DOHH2 (cell line): ENCODE results near the gene TNNC2.

ENCODE experiments used
- H3F3A ChIP-seq: fragments of 200-600 bp; sonication (generic), shearing (Covaris generic); 2 replicates; pipeline ENCODE4 v1.6.0; 2016; ENCODE audit warnings: antibody characterized with exemption, mild to moderate bottlenecking; ENCODE audit not compliant: control insufficient read depth, insufficient read depth
- H3K27ac ChIP-seq: fragments of 200-600 bp; sonication (generic); 2 replicates; pipeline ENCODE4 v1.5.1; 2014; ENCODE audit warnings: low read depth, mild to moderate bottlenecking, low read length, moderate library complexity
- H3K27me3 ChIP-seq: fragments of 200-600 bp; sonication (generic); 2 replicates; pipeline ENCODE4 v1.6.1; 2014; ENCODE audit warnings: mild to moderate bottlenecking, low read length, mixed read lengths; ENCODE audit not compliant: control insufficient read depth
- H3K36me3 ChIP-seq: fragments of 200-600 bp; sonication (generic); 2 replicates; pipeline ENCODE4 v1.6.1; 2014; ENCODE audit warnings: mild to moderate bottlenecking, low read length, moderate library complexity, mixed read lengths; ENCODE audit not compliant: control insufficient read depth
- H3K4me1 ChIP-seq: fragments of 200-600 bp; sonication (generic); 2 replicates; pipeline ENCODE4 v1.6.1; 2014; ENCODE audit warnings: mild to moderate bottlenecking, low read length, mixed read lengths; ENCODE audit not compliant: control insufficient read depth
- H3K4me2 ChIP-seq: fragments of 200-600 bp; sonication (generic); 2 replicates; pipeline ENCODE4 v1.6.0; 2014; ENCODE audit warnings: mild to moderate bottlenecking, low read length, moderate library complexity
- H3K4me3 ChIP-seq: fragments of 200-600 bp; sonication (generic); 2 replicates; pipeline ENCODE4 v1.5.1; 2014; ENCODE audit warnings: mild to moderate bottlenecking, low read length, mixed read lengths
- H3K79me2 ChIP-seq: fragments of 200-600 bp; sonication (generic); 2 replicates; pipeline ENCODE4 v1.6.1; 2014; ENCODE audit warnings: mild to moderate bottlenecking, low read length, mixed read lengths; ENCODE audit not compliant: control insufficient read depth
- H3K9me2 ChIP-seq: fragments of 200-600 bp; sonication (generic); replicated peaks from 2 replicates; pipeline ENCODE4 v1.6.1; 2014; ENCODE audit warnings: mild to moderate bottlenecking, low read length, mixed read lengths; ENCODE audit not compliant: control insufficient read depth
- H3K9me3 ChIP-seq: fragments of 200-600 bp; sonication (generic); 2 replicates; pipeline ENCODE4 v1.6.1; 2014; ENCODE audit warnings: antibody characterized with exemption, low read length, mixed read lengths; ENCODE audit not compliant: control insufficient read depth, insufficient read depth
- H4K20me1 ChIP-seq: fragments of 200-600 bp; sonication (generic); 2 replicates; pipeline ENCODE4 v1.6.0; 2014; ENCODE audit warnings: low read depth, mild to moderate bottlenecking, antibody characterized with exemption, low read length, moderate library complexity; ENCODE audit not compliant: control insufficient read depth, insufficient read depth
- CTCF ChIP-seq: fragments of 200-600 bp; sonication (generic); IDR thresholded peaks from one replicate; pipeline ENCODE4 v1.5.1; 2014; ENCODE audit warnings: antibody characterized with exemption, mild to moderate bottlenecking, low read depth, low read length; ENCODE audit not compliant: poor library complexity, severe bottlenecking
- EZH2phosphoT487 ChIP-seq: fragments of 200-600 bp; sonication (generic); IDR thresholded peaks from 2 replicates; pipeline ENCODE4 v1.6.1; 2017; ENCODE audit warnings: borderline replicate concordance, mild to moderate bottlenecking, antibody characterized with exemption, low read length, moderate library complexity, mixed read lengths

The TNNC2 gene

GRCh38 chr20:45842169-45842812 is 15.2 kb upstream of the TNNC2 start:
- H3K4me1 ChIP-seq = peaks cover 20% of the 10 kb centered on the region
- peak overlapping the region; percentile 65 for H3K4me2 ChIP-seq
- H3K27ac ChIP-seq = peak overlapping the region; percentile 75
- peaks cover 24% of the 10 kb centered on the region for H3K36me3 ChIP-seq
- H3F3A ChIP-seq = 0 out of 2 replicates have a peak, but pooled peaks cover under 1% of the 10 kb centered on the region
- no peaks in the 10 kb centered on the region for H3K9me3 ChIP-seq
- H3K27me3 ChIP-seq = no peaks in the 10 kb centered on the region
- H3K79me2 ChIP-seq = no peaks in the 10 kb centered on the region
- H4K20me1 ChIP-seq = no peaks in the 10 kb centered on the region
- H3K9me2 ChIP-seq = no peaks in the 10 kb centered on the region
- peak overlapping the region; percentile 45 for H3K4me3 ChIP-seq
- TF ChIP-seq CTCF (no peak), EZH2phosphoT487 (no peak)

- Histone ChIP-seq H3K4me2 (peak overlapping the region; percentile 65), H3K9me3 (no peaks in the 10 kb centered on the region), H4K20me1 (no peaks in the 10 kb centered on the region), H3K27ac (peak overlapping the region; percentile 75), H3F3A (0 out of 2 replicates have a peak, but pooled peaks cover 2% of the 10 kb centered on the region), H3K27me3 (no peaks in the 10 kb centered on the region), H3K4me1 (peaks cover 20% of the 10 kb centered on the region), H3K4me3 (peak overlapping the region; percentile 45), H3K36me3 (peaks cover 24% of the 10 kb centered on the region), H3K9me2 (no peaks in the 10 kb centered on the region), H3K79me2 (no peaks in the 10 kb centered on the region)
- no peak for TF ChIP-seq EZH2phosphoT487
- TF ChIP-seq CTCF = no peak
Measured at GRCh38 chr20:45841407-45842129, 14.5 kb upstream of the TNNC2 start.

GRCh38 chr20:45840700-45841198 is 13.6 kb upstream of the TNNC2 start:
- Histone ChIP-seq H3K4me1 (peaks cover 20% of the 10 kb centered on the region), H3F3A (0 out of 2 replicates have a peak, but pooled peaks cover 2% of the 10 kb centered on the region), H3K4me2 (no peak overlapping the region), H3K27me3 (no peaks in the 10 kb centered on the region), H3K27ac (no peak overlapping the region), H3K79me2 (no peaks in the 10 kb centered on the region), H4K20me1 (no peaks in the 10 kb centered on the region), H3K9me2 (no peaks in the 10 kb centered on the region), H3K4me3 (no peak overlapping the region), H3K36me3 (peaks cover 24% of the 10 kb centered on the region), H3K9me3 (no peaks in the 10 kb centered on the region)
- no peak for TF ChIP-seq CTCF
- no peak for TF ChIP-seq EZH2phosphoT487
